Mesenchymal stem cell (in vitro differentiated cells and primary cell): ENCODE data around the gene FBXO34.

ENCODE experiments used
- DNase-seq: peaks from one replicate; pipeline ENCODE4 v3.0.0-alpha.2; 2013
- H2AFZ ChIP-seq: one replicate; pipeline ENCODE4 v1.6.1; 2013; ENCODE audit warnings: low read depth, mild to moderate bottlenecking, control low read depth, inconsistent platforms, low read length, moderate library complexity
- H2AK5ac ChIP-seq: 2 replicates; pipeline ENCODE4 v1.6.1; 2013; ENCODE audit warnings: low read length, moderate library complexity, mild to moderate bottlenecking, inconsistent platforms; ENCODE audit not compliant: severe bottlenecking
- H2BK120ac ChIP-seq: one replicate; pipeline ENCODE4 v1.6.1; 2013; ENCODE audit warnings: low read depth, mild to moderate bottlenecking, inconsistent platforms, low read length, moderate library complexity
- H2BK12ac ChIP-seq, 2 experiments: one replicate each; pipeline ENCODE4 v1.6.1; 2013; ENCODE audit warnings: inconsistent platforms in 2 of 2, low read length in 2 of 2, mild to moderate bottlenecking in 2 of 2, moderate library complexity in 2 of 2, control low read depth in 1 of 2
- H2BK15ac ChIP-seq: one replicate; pipeline ENCODE4 v1.6.1; 2013; ENCODE audit warnings: mild to moderate bottlenecking, low read depth, inconsistent platforms; ENCODE audit not compliant: poor library complexity, severe bottlenecking
- H2BK5ac ChIP-seq: 2 replicates; pipeline ENCODE4 v1.6.1; 2013; ENCODE audit warnings: low read depth, mild to moderate bottlenecking, low read length, control low read depth, inconsistent platforms; ENCODE audit not compliant: poor library complexity, severe bottlenecking
- H3K14ac ChIP-seq, 2 experiments: one replicate each; pipeline ENCODE4 v1.6.1; 2013; ENCODE audit warnings: inconsistent platforms in 2 of 2, low read length in 2 of 2, control low read depth in 1 of 2, mild to moderate bottlenecking in 1 of 2, moderate library complexity in 1 of 2
- H3K18ac ChIP-seq, 2 experiments: one replicate each; pipeline ENCODE4 v1.6.1; 2013; ENCODE audit warnings: inconsistent platforms in 2 of 2, low read length in 2 of 2, control low read depth in 1 of 2, low read depth in 1 of 2, mild to moderate bottlenecking in 1 of 2
- H3K23ac ChIP-seq, 2 experiments: one replicate each; pipeline ENCODE4 v1.6.1; 2013; ENCODE audit warnings: inconsistent platforms in 2 of 2, low read length in 2 of 2, mild to moderate bottlenecking in 2 of 2, moderate library complexity in 2 of 2, control low read depth in 1 of 2
- H3K27ac ChIP-seq: 2 replicates; pipeline ENCODE4 v1.5.1; 2013; ENCODE audit warnings: mild to moderate bottlenecking, moderate library complexity, low read length, control low read depth, inconsistent platforms; ENCODE audit not compliant: poor library complexity, severe bottlenecking
- H3K27me3 ChIP-seq, 2 experiments: 2 replicates each; pipeline versions ENCODE4 v1.6.1 to v1.7.0; 2013; ENCODE audit warnings: low read length in 2 of 2, mild to moderate bottlenecking in 2 of 2, moderate library complexity in 2 of 2, control low read depth in 1 of 2, inconsistent platforms in 1 of 2; ENCODE audit not compliant: control insufficient read depth in 1 of 2, insufficient read depth in 1 of 2
- H3K36me3 ChIP-seq, 2 experiments: 2 replicates each; pipeline versions ENCODE4 v1.6.1 to v1.7.0; 2013; ENCODE audit warnings: low read length in 2 of 2, control low read depth in 1 of 2, inconsistent platforms in 1 of 2, low read depth in 1 of 2, mild to moderate bottlenecking in 1 of 2; ENCODE audit not compliant: insufficient read depth in 2 of 2, control insufficient read depth in 1 of 2
- H3K4ac ChIP-seq, 2 experiments: one replicate each; pipeline ENCODE4 v1.6.1; 2013; ENCODE audit warnings: inconsistent platforms in 2 of 2, low read length in 2 of 2, mild to moderate bottlenecking in 2 of 2, moderate library complexity in 2 of 2, control low read depth in 1 of 2, low read depth in 1 of 2
- H3K4me1 ChIP-seq: 2 replicates; pipeline ENCODE4 v1.6.1; 2013; ENCODE audit warnings: low read depth, low read length, control low read depth; ENCODE audit not compliant: control insufficient read depth, insufficient read depth
- H3K4me2 ChIP-seq: 2 replicates; pipeline ENCODE4 v1.6.1; 2013; ENCODE audit warnings: low read length, mild to moderate bottlenecking, inconsistent platforms; ENCODE audit not compliant: poor library complexity, severe bottlenecking
- H3K4me3 ChIP-seq, 2 experiments: 2 replicates each; pipeline versions ENCODE4 v1.5.1 to v1.7.0; 2013; ENCODE audit warnings: low read length in 2 of 2, mild to moderate bottlenecking in 2 of 2, control low read depth in 1 of 2, low read depth in 1 of 2; ENCODE audit not compliant: insufficient read depth in 1 of 2
- H3K79me1 ChIP-seq: replicated peaks from 2 replicates; pipeline ENCODE4 v1.6.1; 2013; ENCODE audit warnings: mild to moderate bottlenecking, control low read depth, low read length, inconsistent platforms; ENCODE audit not compliant: poor library complexity, severe bottlenecking
- H3K9ac ChIP-seq: 2 replicates; pipeline ENCODE4 v1.7.0; 2013; ENCODE audit warnings: mild to moderate bottlenecking, low read length, moderate library complexity
- H3K9me3 ChIP-seq: 2 replicates; pipeline ENCODE4 v1.7.0; 2013; ENCODE audit warnings: mild to moderate bottlenecking, low read length; ENCODE audit not compliant: control insufficient read depth
- H4K8ac ChIP-seq: one replicate; pipeline ENCODE4 v1.6.1; 2013; ENCODE audit warnings: inconsistent platforms, mild to moderate bottlenecking, low read length, moderate library complexity
- H4K91ac ChIP-seq: one replicate; pipeline ENCODE4 v1.6.1; 2013; ENCODE audit warnings: mild to moderate bottlenecking, low read length, inconsistent platforms
- WGBS: methylation state at CpG from one replicate; pipeline ENCODE4 v1.1.7; 2013; ENCODE audit warnings: mixed read lengths; 5-methylcytosine and 5-hydroxymethylcytosine counted together

Gene FBXO34

GRCh38 chr14:55329999-55330710 is 58.9 kb downstream of the FBXO34 start:
- 100% methylated on average over 2 of the region's 6 CpGs for WGBS
- H2AFZ ChIP-seq = no peak overlapping the region

GRCh38 chr14:55332654-55333570 is 61.7 kb downstream of the FBXO34 start:
- Histone ChIP-seq H3K27me3 (no peaks in the 10 kb centered on the region), H4K91ac (peak overlapping the region; percentile 85), H3K4ac (peak overlapping the region in 1 of 2 experiments; percentile 92), H3K27ac (peak overlapping the region; percentile 58), H3K4me3 (no peak overlapping the region), H2BK15ac (peak overlapping the region; percentile 67), H3K9me3 (no peaks in the 10 kb centered on the region), H3K4me1 (peaks cover 8% of the 10 kb centered on the region), H2AK5ac (peak overlapping the region; percentile 91), H2BK5ac (no peak overlapping the region), H4K8ac (no peak overlapping the region), H3K9ac (no peak overlapping the region), H3K14ac (peak overlapping the region in 1 of 2 experiments; percentile 80), H3K4me2 (peak overlapping the region; percentile 68), H2AFZ (no peak overlapping the region), H2BK120ac (no peak overlapping the region), H2BK12ac (peak overlapping the region; percentile 91 to 92), H3K23ac (no peak overlapping the region), H3K36me3 (no peaks in the 10 kb centered on the region), H3K18ac (peak overlapping the region; percentile 66 to 85), H3K79me1 (peaks cover 18% of the 10 kb centered on the region)
- peak; percentile 55 for DNase-seq
- 88% methylated on average over 6 of the region's 7 CpGs for WGBS

More at GRCh38 chr14:55329999-55330710, 58.9 kb downstream of the FBXO34 start:
- peak overlapping the region; percentile 90 for H3K9ac ChIP-seq
- H3K4ac ChIP-seq = no peak overlapping the region
- H3K27me3 ChIP-seq = no peaks in the 10 kb centered on the region
- no peak overlapping the region for H2BK120ac ChIP-seq
- no peaks in the 10 kb centered on the region for H3K36me3 ChIP-seq
- no peak for DNase-seq
- H3K23ac ChIP-seq = no peak overlapping the region
- H2BK15ac ChIP-seq = no peak overlapping the region
- H3K4me2 ChIP-seq = no peak overlapping the region
- no peak overlapping the region for H2BK5ac ChIP-seq
- no peak overlapping the region for H2BK12ac ChIP-seq
- peaks cover 23% of the 10 kb centered on the region for H3K79me1 ChIP-seq
- H3K4me1 ChIP-seq = peaks cover 9% of the 10 kb centered on the region
- no peaks in the 10 kb centered on the region for H3K9me3 ChIP-seq
- H3K4me3 ChIP-seq = peak overlapping the region in 1 of 2 experiments; percentile 53
- no peak overlapping the region for H3K18ac ChIP-seq
- H4K91ac ChIP-seq = no peak overlapping the region
- no peak overlapping the region for H3K27ac ChIP-seq
- H2AK5ac ChIP-seq = no peak overlapping the region
- no peak overlapping the region for H3K14ac ChIP-seq
- peak overlapping the region; percentile 63 for H4K8ac ChIP-seq

- Histone ChIP-seq H2BK12ac (peak overlapping the region in 1 of 2 experiments; percentile 59), H3K18ac (peak overlapping the region; percentile 0 to 11), H3K27ac (peak overlapping the region; percentile 55), H2BK5ac (no peak overlapping the region), H3K4ac (peak overlapping the region; percentile 44 to 81), H3K4me2 (no peak overlapping the region), H3K9ac (no peak overlapping the region), H3K9me3 (no peaks in the 10 kb centered on the region), H3K4me1 (peaks cover 8% of the 10 kb centered on the region), H4K91ac (peak overlapping the region; percentile 3), H2BK120ac (peak overlapping the region; percentile 71), H3K23ac (no peak overlapping the region), H3K36me3 (no peaks in the 10 kb centered on the region), H2AFZ (no peak overlapping the region), H3K4me3 (no peak overlapping the region), H2BK15ac (no peak overlapping the region), H4K8ac (no peak overlapping the region), H3K14ac (no peak overlapping the region), H3K79me1 (peaks cover 19% of the 10 kb centered on the region), H2AK5ac (no peak overlapping the region), H3K27me3 (no peaks in the 10 kb centered on the region)
- DNase-seq = peak; percentile 77
- WGBS = 49% methylated on average over 3 of the region's 4 CpGs
Observed at GRCh38 chr14:55333711-55334485, 62.7 kb downstream of the FBXO34 start.
